Stimulated activated naive CD8-positive, alpha-beta T cell treated with anti-CD3 and anti-CD28 coated beads, Interleukin-15, Interleukin-2, amounts not matched to agents 100 ng/mL and 50 ng/mL, for 24 hours (primary cell): ENCODE results near the gene ZNF407.

Source experiments
- H3K27ac Mint-ChIP-seq: one replicate; pipeline ENCODE4 v1.8.0; 2021; ENCODE audit warnings: mild to moderate bottlenecking, mixed read lengths
- H3K27me3 Mint-ChIP-seq: one replicate; pipeline ENCODE4 v1.8.0; 2021; ENCODE audit warnings: mixed read lengths
- H3K36me3 Mint-ChIP-seq: one replicate; pipeline ENCODE4 v1.8.0; 2021; ENCODE audit warnings: low read depth, mixed read lengths
- H3K4me1 Mint-ChIP-seq: one replicate; pipeline ENCODE4 v1.8.0; 2021; ENCODE audit warnings: low read depth, mixed read lengths
- H3K4me3 Mint-ChIP-seq: one replicate; pipeline ENCODE4 v1.8.0; 2021; ENCODE audit warnings: mild to moderate bottlenecking, mixed read lengths
- H3K9me3 Mint-ChIP-seq: one replicate; pipeline ENCODE4 v1.8.0; 2021; ENCODE audit warnings: mixed read lengths

ZNF407 gene

GRCh38 chr18:74803117-74803516 is 205.4 kb downstream of the ZNF407 start:
- H3K4me1 Mint-ChIP-seq, result peaks cover 18% of the 10 kb centered on the region
- peaks cover 19% of the 10 kb centered on the region for H3K36me3 Mint-ChIP-seq
- no peak overlapping the region for H3K27ac Mint-ChIP-seq
- no peaks in the 10 kb centered on the region for H3K27me3 Mint-ChIP-seq
- H3K4me3 Mint-ChIP-seq, result no peak overlapping the region
- no peaks in the 10 kb centered on the region for H3K9me3 Mint-ChIP-seq

GRCh38 chr18:74803769-74804168 is 206.1 kb downstream of the ZNF407 start:
- Mint-ChIP-seq H3K27me3 (no peaks in the 10 kb centered on the region), H3K27ac (no peak overlapping the region), H3K9me3 (no peaks in the 10 kb centered on the region)

GRCh38 chr18:74804677-74805076 is 207.0 kb downstream of the ZNF407 start:
- no peaks in the 10 kb centered on the region for H3K9me3 Mint-ChIP-seq
- H3K27me3 Mint-ChIP-seq, result no peaks in the 10 kb centered on the region
- H3K4me3 Mint-ChIP-seq, result no peak overlapping the region
- peaks cover 12% of the 10 kb centered on the region for H3K4me1 Mint-ChIP-seq
- peaks cover 19% of the 10 kb centered on the region for H3K36me3 Mint-ChIP-seq
- no peak overlapping the region for H3K27ac Mint-ChIP-seq

More at GRCh38 chr18:74803769-74804168, 206.1 kb downstream of the ZNF407 start:
- H3K4me1 Mint-ChIP-seq, result peaks cover 12% of the 10 kb centered on the region
- H3K36me3 Mint-ChIP-seq, result peaks cover 19% of the 10 kb centered on the region
- no peak overlapping the region for H3K4me3 Mint-ChIP-seq

DNA sequence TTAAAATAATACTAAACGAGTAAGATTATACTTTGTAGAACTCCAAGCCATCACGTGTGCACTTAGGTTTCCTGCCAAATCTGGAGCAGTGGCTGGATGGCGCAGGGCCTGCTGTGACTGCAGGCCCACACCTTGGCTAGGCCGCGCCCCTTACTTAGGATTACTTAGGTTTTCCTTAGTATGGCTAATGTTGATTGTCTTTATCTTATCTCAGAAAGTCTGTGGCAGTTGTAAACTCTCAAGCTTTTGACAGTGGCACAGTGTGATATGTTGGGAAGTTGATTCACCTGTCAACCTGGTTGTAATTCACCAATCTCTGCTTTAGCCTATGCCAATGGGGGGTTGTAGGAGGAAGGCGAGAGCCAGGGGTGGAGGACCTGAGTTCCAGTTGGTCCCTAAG is 208.4 kb downstream of the ZNF407 start:
- no peaks in the 10 kb centered on the region for H3K9me3 Mint-ChIP-seq
- H3K4me3 Mint-ChIP-seq, result no peak overlapping the region
- H3K27ac Mint-ChIP-seq, result no peak overlapping the region
- peaks cover 19% of the 10 kb centered on the region for H3K36me3 Mint-ChIP-seq
- peaks cover 12% of the 10 kb centered on the region for H3K4me1 Mint-ChIP-seq
- H3K27me3 Mint-ChIP-seq, result no peaks in the 10 kb centered on the region

DNA sequence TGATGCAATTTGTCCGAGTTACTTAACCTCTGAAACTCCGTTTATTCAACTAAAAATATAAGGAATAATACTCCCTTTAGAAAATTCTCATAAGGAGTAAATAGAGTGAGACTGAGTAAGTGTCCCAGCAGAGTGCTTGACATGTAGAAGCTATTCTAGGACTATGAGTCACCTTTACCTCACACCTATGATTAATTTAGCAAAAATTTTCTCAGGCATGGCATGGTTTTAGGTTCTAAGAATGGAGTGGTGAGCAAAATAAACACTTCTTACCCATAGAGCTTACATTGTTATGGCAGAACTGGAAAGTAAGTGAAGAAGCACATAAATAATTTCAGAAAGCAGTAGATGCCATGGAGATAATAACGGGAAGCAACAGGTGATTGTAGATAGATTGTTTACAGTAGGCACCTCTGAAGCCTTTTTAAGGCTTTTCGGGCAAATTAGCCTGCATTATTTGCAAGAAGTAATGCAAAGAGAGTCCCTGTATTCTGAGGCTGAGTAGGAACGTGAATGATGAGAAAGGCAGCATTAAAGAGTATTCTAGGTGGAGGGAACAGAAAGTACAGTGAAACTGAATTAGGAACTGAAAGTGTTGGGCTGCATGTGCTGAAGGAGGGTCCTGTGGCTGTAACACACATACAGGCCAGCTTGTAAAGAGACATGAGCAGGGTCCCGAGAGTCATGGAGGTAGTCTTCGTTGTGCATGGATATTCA is 209.2 kb downstream of the ZNF407 start:
- H3K27me3 Mint-ChIP-seq, result no peaks in the 10 kb centered on the region
- H3K27ac Mint-ChIP-seq, result peak overlapping the region; percentile 9
- no peaks in the 10 kb centered on the region for H3K9me3 Mint-ChIP-seq
- peaks cover 19% of the 10 kb centered on the region for H3K36me3 Mint-ChIP-seq
- peaks cover 12% of the 10 kb centered on the region for H3K4me1 Mint-ChIP-seq
- no peak overlapping the region for H3K4me3 Mint-ChIP-seq

DNA sequence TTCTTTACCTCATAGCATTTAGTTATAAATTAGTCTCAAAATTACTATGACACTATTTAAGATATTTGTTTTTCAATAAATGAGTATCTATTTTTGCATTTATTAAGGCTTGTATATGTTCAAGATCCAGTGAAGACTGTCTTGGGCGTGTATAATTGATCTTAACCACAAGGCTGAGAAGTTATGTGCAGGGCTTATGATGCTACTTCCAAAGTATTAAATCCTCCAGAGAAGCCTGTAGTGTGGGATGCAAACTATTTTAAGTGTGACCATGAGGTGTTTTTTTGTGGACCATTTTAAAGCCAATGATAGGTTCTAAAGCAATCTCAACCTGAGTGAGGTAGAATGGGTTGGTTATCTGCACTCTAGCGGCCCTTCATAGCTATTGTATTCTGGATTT is 219.9 kb downstream of the ZNF407 start:
- H3K27ac Mint-ChIP-seq, result no peak overlapping the region
- peaks cover 26% of the 10 kb centered on the region for H3K36me3 Mint-ChIP-seq
- no peaks in the 10 kb centered on the region for H3K27me3 Mint-ChIP-seq
- H3K4me3 Mint-ChIP-seq, result no peak overlapping the region
- H3K4me1 Mint-ChIP-seq, result peaks cover 2% of the 10 kb centered on the region
- H3K9me3 Mint-ChIP-seq, result peaks cover 4% of the 10 kb centered on the region

GRCh38 chr18:74818516-74819175 is 221.0 kb downstream of the ZNF407 start:
- no peaks in the 10 kb centered on the region for H3K27me3 Mint-ChIP-seq

DNA sequence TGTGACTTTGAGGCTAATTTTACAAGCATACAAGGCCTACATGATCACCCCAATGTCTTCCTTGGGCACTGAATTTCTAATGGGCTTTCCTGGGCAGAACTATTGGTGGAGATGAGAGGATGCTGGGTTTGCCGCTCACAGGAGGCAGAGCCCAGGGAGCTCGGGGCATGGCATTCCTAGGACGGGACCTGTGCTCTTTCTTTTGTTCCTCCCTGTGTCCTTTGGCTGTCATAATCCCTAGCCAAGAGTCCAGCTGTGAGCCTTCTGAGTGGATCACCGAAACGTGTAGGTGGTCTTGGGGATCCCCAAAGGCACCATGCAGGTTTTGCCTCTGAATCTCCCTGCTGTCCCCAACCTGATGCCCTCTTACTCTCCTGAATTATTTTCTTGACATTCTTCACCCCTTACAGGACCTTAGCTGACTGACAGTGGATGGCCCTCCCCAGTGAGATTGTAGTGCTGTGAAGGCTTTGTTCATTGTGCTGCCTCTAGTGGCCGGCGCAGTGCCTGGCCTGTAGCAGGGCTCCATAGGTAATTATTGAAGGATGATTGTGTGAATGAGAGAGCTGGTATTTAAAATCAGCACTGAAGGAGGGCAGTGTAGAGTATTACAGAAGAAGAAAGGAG is 221.9 kb downstream of the ZNF407 start:
- H3K36me3 Mint-ChIP-seq, result peaks cover 38% of the 10 kb centered on the region

More at GRCh38 chr18:74818516-74819175, 221.0 kb downstream of the ZNF407 start:
- Mint-ChIP-seq H3K27ac (no peak overlapping the region), H3K36me3 (peaks cover 33% of the 10 kb centered on the region), H3K4me1 (no peaks in the 10 kb centered on the region), H3K9me3 (peaks cover 4% of the 10 kb centered on the region), H3K4me3 (no peak overlapping the region)

DNA sequence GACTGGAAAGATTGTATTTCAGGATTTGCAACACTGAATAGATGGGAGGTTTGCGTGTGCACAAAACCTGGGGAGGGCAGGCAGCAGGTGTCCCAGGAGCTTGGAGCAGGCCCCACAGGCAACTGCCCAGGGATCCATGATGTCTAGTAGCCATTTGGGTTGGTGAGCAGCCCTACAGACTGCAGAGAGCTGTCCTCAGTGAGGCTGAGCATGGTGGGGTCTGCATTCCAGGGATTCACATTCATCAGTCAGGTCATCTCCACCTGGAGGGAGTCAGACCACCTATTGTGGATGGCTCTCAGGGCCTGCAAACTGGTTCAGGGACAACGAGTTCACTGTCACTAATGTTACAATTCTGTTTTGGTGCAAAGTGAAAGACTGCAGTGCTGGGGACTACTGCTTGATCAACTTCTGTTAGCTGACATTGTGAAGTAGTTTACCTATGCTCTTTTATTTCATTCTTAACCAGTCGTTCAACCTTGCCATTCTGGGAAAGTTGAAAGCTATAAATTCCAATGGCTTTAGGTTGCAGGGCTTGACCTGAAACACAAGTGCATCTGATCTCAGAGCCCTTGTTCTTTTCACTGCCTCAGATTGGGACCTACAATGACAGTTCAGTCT is 222.6 kb downstream of the ZNF407 start:
- Mint-ChIP-seq H3K27ac (no peak overlapping the region), H3K4me1 (no peaks in the 10 kb centered on the region), H3K4me3 (no peak overlapping the region), H3K27me3 (no peaks in the 10 kb centered on the region), H3K36me3 (peaks cover 38% of the 10 kb centered on the region), H3K9me3 (peaks cover 4% of the 10 kb centered on the region)

More for the DNA sequence above, 221.9 kb downstream of the ZNF407 start:
- H3K4me3 Mint-ChIP-seq, result no peak overlapping the region
- H3K27ac Mint-ChIP-seq, result no peak overlapping the region
- H3K9me3 Mint-ChIP-seq, result peaks cover 4% of the 10 kb centered on the region
- H3K27me3 Mint-ChIP-seq, result no peaks in the 10 kb centered on the region
- H3K4me1 Mint-ChIP-seq, result no peaks in the 10 kb centered on the region

GRCh38 chr18:74825460-74825859 is 227.8 kb downstream of the ZNF407 start:
- H3K27ac Mint-ChIP-seq, result no peak overlapping the region
- no peaks in the 10 kb centered on the region for H3K4me1 Mint-ChIP-seq
- H3K4me3 Mint-ChIP-seq, result no peak overlapping the region
- H3K9me3 Mint-ChIP-seq, result peaks cover 4% of the 10 kb centered on the region
- H3K27me3 Mint-ChIP-seq, result no peaks in the 10 kb centered on the region
- H3K36me3 Mint-ChIP-seq, result peaks cover 30% of the 10 kb centered on the region

DNA sequence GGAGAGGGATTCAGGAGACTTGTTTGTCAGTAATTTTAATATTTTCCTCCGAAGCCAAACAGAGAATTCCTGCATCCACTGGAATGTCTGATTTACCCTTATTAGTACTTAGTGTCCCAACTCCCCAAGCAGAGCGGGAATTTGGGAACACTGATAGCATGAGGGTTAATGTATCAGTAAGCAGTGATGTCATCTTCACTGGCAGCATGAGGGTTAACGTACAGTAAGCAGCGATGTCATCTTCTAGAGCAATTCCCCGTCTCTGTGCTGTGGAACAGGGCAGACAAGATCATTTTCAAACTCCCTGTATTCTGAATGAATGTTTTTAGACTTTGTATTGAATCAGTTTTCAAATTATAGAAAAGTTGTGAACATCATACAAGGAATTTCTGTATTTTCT is 228.9 kb downstream of the ZNF407 start:
- Mint-ChIP-seq H3K27me3 (no peaks in the 10 kb centered on the region), H3K9me3 (no peaks in the 10 kb centered on the region), H3K36me3 (peaks cover 29% of the 10 kb centered on the region), H3K4me3 (no peak overlapping the region), H3K27ac (no peak overlapping the region), H3K4me1 (no peaks in the 10 kb centered on the region)

DNA sequence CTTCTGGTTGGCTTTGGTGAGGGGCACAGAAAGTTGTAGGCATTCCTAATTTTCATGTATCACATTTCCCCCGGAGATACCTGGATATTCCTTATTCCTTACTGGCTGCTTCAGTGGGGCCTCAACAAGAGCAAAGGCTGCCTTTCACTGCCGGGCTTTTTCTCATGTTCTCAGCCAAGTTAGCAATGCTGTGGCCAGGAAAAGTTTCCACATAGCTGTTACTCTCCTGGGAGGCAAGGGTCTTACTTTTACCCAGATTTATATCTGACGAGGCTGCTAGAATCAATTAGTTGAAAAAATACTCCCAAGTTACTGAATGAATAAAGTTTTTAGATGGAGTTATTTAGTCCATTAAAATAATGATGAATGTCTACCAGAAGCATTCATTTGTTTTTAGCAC is 230.5 kb downstream of the ZNF407 start:
- Mint-ChIP-seq H3K4me1 (peaks cover 3% of the 10 kb centered on the region), H3K4me3 (no peak overlapping the region), H3K27me3 (no peaks in the 10 kb centered on the region), H3K27ac (no peak overlapping the region), H3K9me3 (no peaks in the 10 kb centered on the region), H3K36me3 (peaks cover 12% of the 10 kb centered on the region)

DNA sequence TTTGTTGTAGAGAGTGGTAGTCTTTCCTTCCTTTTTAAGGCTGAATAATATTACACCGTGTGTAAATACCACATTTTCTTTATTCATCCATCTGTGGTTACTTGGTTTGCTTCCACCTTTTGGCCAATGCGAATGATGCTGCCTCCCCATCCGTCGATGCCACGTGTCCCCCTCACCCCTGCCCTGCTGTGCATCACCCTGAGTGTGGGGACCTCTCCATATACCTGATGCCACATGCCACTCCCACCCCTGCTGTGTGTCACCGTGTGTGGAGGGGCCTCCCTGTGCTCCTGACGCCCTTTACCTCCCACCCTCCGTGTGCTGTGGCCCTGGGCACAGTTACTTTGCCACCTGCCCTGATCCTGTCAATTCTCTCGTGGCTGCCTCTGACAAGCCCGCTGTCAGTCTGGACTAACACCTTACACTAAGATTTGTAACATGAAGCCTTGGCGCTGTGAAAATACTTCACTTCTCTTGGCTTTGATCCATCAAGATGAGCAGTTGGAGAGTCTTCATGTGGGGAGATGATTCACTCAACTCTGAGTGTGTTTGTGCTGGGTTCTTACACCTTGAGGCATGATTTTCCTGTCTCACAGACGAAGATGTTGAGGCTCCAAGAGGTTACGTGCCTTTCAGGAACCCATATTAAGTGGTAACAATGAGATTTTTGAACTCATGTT is 234.0 kb downstream of the ZNF407 start:
- Mint-ChIP-seq H3K4me1 (peaks cover 11% of the 10 kb centered on the region), H3K4me3 (no peak overlapping the region), H3K27ac (no peak overlapping the region)

GRCh38 chr18:74832381-74832780 is 234.7 kb downstream of the ZNF407 start:
- H3K4me1 Mint-ChIP-seq, result peaks cover 11% of the 10 kb centered on the region
- H3K4me3 Mint-ChIP-seq, result no peak overlapping the region
- peaks cover 27% of the 10 kb centered on the region for H3K36me3 Mint-ChIP-seq
- no peaks in the 10 kb centered on the region for H3K27me3 Mint-ChIP-seq
- no peak overlapping the region for H3K27ac Mint-ChIP-seq
- no peaks in the 10 kb centered on the region for H3K9me3 Mint-ChIP-seq

More for the DNA sequence above, 234.0 kb downstream of the ZNF407 start:
- Mint-ChIP-seq H3K9me3 (no peaks in the 10 kb centered on the region), H3K36me3 (peaks cover 22% of the 10 kb centered on the region), H3K27me3 (no peaks in the 10 kb centered on the region)
